Ascending aorta (tissue), 2 donors: ENCODE measurements around the gene NCLN. TPM values are rescaled to one million over a fixed set of nuclear protein-coding genes. Genes with fewer than 3 reads are reported as not detected.
A peak's percentile ranks its signal among the peaks of the same experiment; 100 is the strongest.
"Not testable (repeated sequence)": the region's sequence is repeated elsewhere in the genome, so short reads cannot be mapped to it uniquely, and the experiment has no call there.

Experiments used
- DNase-seq, 2 donors: peaks; one replicate each; pipeline ENCODE4 v3.0.0-alpha.2; 2019; ENCODE audit warnings: low spot score in 2 of 2
- H3K27ac ChIP-seq, 2 donors: fragments of 200-600 bp; sonication (generic); one replicate each; pipeline ENCODE4 v1.5.1; 2016 to 2017; ENCODE audit warnings: mild to moderate bottlenecking in 1 of 2
- H3K27me3 ChIP-seq: fragments of 200-600 bp; sonication (generic); one replicate; pipeline ENCODE4 v1.5.1; 2017
- H3K36me3 ChIP-seq, 2 donors: fragments of 200-600 bp; sonication (generic); one replicate each; pipeline ENCODE4 v1.5.1; 2016
- H3K4me1 ChIP-seq, 2 donors: fragments of 200-600 bp; sonication (generic); one replicate each; pipeline ENCODE4 v1.5.1; 2016 to 2017; ENCODE audit warnings: mild to moderate bottlenecking in 1 of 2
- H3K4me3 ChIP-seq, 2 donors: fragments of 200-600 bp; sonication (generic); one replicate each; pipeline ENCODE4 v1.5.1; 2016 to 2017; ENCODE audit warnings: mild to moderate bottlenecking in 1 of 2
- H3K9me3 ChIP-seq, 2 donors: fragments of 200-600 bp; sonication (generic); one replicate each; pipeline ENCODE4 v1.5.1; 2016
- CTCF ChIP-seq, 3 experiments: fragments of 200-600 bp in 2 of 3; fragments of 450-650 bp in 1 of 3; sonication (generic) in 2 of 3; IDR thresholded peaks; one replicate each; pipeline ENCODE4 v1.5.1; 2016 to 2019; ENCODE audit warnings: antibody characterized with exemption in 3 of 3, mild to moderate bottlenecking in 1 of 3, moderate library complexity in 1 of 3
- intact Hi-C: fragments of 100-400 bp; cut with DNase I; formaldehyde crosslinking; loops from one replicate; pipeline ENCODE4 v1.15.1; 2023
- total RNA-seq: library from RNA; depleted of rRNA; stranded (reverse); fragments of >200 nt; gene quantifications from one replicate; pipeline ENCODE4 v1.1.0, GENCODE V29; 2016

The NCLN gene
- total RNA-seq, 1 donor from 2014 or later = 118 TPM

- intact Hi-C loops = no loop called here
These were observed 34.8 kb downstream of the NCLN start for GRCh38 chr19:3220576-3220975.

GRCh38 chr19:3221576-3221975 lies 35.8 kb downstream of the NCLN start:
- H3K36me3 ChIP-seq, H3K9me3 ChIP-seq, H3K27ac ChIP-seq, DNase-seq, intact Hi-C loops, H3K4me3 ChIP-seq, H3K4me1 ChIP-seq: not testable (repeated sequence)
- peaks cover 18% of the 10 kb centered on the region for H3K27me3 ChIP-seq

More at GRCh38 chr19:3220576-3220975, 34.8 kb downstream of the NCLN start:
- DNase-seq = no peak
- H3K36me3 ChIP-seq = no peaks in the 10 kb centered on the region
- no peak overlapping the region for H3K4me3 ChIP-seq
- no peaks in the 10 kb centered on the region for H3K9me3 ChIP-seq
- H3K4me1 ChIP-seq = peaks cover 0 to 2% of the 10 kb centered on the region in 2 donors
- no peak overlapping the region for H3K27ac ChIP-seq
- TF ChIP-seq CTCF (IDR thresholded peaks at IDR 0.05) = no peak
- peaks cover 12% of the 10 kb centered on the region for H3K27me3 ChIP-seq

- Histone ChIP-seq H3K4me1 (peaks cover 0 to 2% of the 10 kb centered on the region in 2 donors), H3K9me3 (no peaks in the 10 kb centered on the region), H3K27ac (no peak overlapping the region), H3K4me3 (no peak overlapping the region), H3K27me3 (peaks cover 18% of the 10 kb centered on the region), H3K36me3 (no peaks in the 10 kb centered on the region)
- TF ChIP-seq CTCF (IDR thresholded peaks at IDR 0.05) = no peak
- no peak for DNase-seq
- intact Hi-C loops = no loop called here
These were observed 37.0 kb downstream of the NCLN start for GRCh38 chr19:3222709-3223108.

- TF ChIP-seq CTCF (IDR thresholded peaks at IDR 0.05) = peak in 1 of 3 experiments; percentile 71
- intact Hi-C loops = no loop called here
- H3K27me3 ChIP-seq = peaks cover 18% of the 10 kb centered on the region
These were observed 38.8 kb downstream of the NCLN start, which contains the start of gene CELF5 for GRCh38 chr19:3224346-3225168. Gene CELF5, plus strand, starts transcription at chr19:3224661. Its CDS starts 79 bp downstream, at chr19:3224740.

GRCh38 chr19:3225169-3225485 lies 39.4 kb downstream of the NCLN start:
- peaks cover 0 to 2% of the 10 kb centered on the region in 2 donors for H3K4me1 ChIP-seq
- TF ChIP-seq CTCF (IDR thresholded peaks at IDR 0.05) = no peak
- no peak overlapping the region for H3K4me3 ChIP-seq
- intact Hi-C loops = no loop called here
- H3K9me3 ChIP-seq = no peaks in the 10 kb centered on the region
- H3K27ac ChIP-seq = no peak overlapping the region
- no peak for DNase-seq
- peaks cover 18% of the 10 kb centered on the region for H3K27me3 ChIP-seq
- H3K36me3 ChIP-seq = no peaks in the 10 kb centered on the region

More at GRCh38 chr19:3224346-3225168, 38.8 kb downstream of the NCLN start, which contains the start of gene CELF5:
- Histone ChIP-seq H3K4me3 (peak within 1 kb of the TSS in 1 of 2 donors; percentile 48), H3K9me3 (no peaks in the 10 kb centered on the region), H3K27ac (no peak within 1 kb of the TSS), H3K36me3 (no peaks in the 10 kb centered on the region), H3K4me1 (peaks cover 0 to 2% of the 10 kb centered on the region in 2 donors)
- no peak for DNase-seq

GRCh38 chr19:3225677-3226093 lies 40.0 kb downstream of the NCLN start:
- intact Hi-C loops = no loop called here
- H3K27ac ChIP-seq = no peak overlapping the region

More at GRCh38 chr19:3225677-3226093, 40.0 kb downstream of the NCLN start:
- no peak for TF ChIP-seq CTCF (IDR thresholded peaks at IDR 0.05)
- H3K27me3 ChIP-seq = peaks cover 18% of the 10 kb centered on the region
- peaks cover 0 to 2% of the 10 kb centered on the region in 2 donors for H3K4me1 ChIP-seq
- H3K36me3 ChIP-seq = no peaks in the 10 kb centered on the region
- H3K9me3 ChIP-seq = no peaks in the 10 kb centered on the region
- DNase-seq = no peak
- no peak overlapping the region for H3K4me3 ChIP-seq
